ENCODE data around the gene CACNG5.

DNA sequence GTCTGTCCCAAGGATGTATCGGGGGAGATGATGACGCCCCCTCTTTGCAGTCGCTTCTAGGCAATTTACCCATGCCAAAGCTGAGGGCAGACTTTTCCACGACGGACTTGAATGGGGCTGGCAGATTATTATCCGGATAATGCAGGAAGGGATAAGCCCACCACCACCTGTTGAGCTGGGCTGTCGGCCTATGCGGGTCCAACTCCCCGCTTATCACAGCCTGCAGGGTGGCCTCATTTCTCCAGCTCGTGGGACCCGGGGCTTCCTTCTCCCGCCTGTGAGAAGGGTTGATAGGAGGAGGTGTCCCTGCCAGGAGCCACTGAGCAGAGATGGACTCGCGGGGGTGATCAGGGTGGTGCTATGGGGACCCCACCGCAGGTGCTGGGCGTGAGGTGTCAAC lies 559 bp downstream of the CACNG5 start:
- TF ChIP-seq, protein P1, sequence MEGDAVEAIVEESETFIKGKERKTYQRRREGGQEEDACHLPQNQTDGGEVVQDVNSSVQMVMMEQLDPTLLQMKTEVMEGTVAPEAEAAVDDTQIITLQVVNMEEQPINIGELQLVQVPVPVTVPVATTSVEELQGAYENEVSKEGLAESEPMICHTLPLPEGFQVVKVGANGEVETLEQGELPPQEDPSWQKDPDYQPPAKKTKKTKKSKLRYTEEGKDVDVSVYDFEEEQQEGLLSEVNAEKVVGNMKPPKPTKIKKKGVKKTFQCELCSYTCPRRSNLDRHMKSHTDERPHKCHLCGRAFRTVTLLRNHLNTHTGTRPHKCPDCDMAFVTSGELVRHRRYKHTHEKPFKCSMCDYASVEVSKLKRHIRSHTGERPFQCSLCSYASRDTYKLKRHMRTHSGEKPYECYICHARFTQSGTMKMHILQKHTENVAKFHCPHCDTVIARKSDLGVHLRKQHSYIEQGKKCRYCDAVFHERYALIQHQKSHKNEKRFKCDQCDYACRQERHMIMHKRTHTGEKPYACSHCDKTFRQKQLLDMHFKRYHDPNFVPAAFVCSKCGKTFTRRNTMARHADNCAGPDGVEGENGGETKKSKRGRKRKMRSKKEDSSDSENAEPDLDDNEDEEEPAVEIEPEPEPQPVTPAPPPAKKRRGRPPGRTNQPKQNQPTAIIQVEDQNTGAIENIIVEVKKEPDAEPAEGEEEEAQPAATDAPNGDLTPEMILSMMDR (conservative IDR thresholded peaks at IDR 0.05; ENCODE audit: low read depth in 2 of 2), result no peak
- TF ChIP-seq EZH2 (IDR thresholded peaks at IDR 0.05; ENCODE audit: low read depth, unreplicated experiment) (no peak), POLR2AphosphoS5 (IDR thresholded peaks at IDR 0.05; ENCODE audit: low read depth) (no peak), REST (IDR thresholded peaks at IDR 0.05; ENCODE audit: unreplicated experiment) (no peak), JUNB (IDR thresholded peaks at IDR 0.05; ENCODE audit: unreplicated experiment) (no peak), EZH2phosphoT487 (IDR thresholded peaks at IDR 0.05; ENCODE audit: unreplicated experiment) (no peak), CREB1 (CRISPR knock-in tag; IDR thresholded peaks at IDR 0.05; ENCODE audit: low read depth) (no peak)

All from GM23338 (cell line).